ENCODE results near the gene PLEK.
"Not testable (repeated sequence)": the region's sequence is repeated elsewhere in the genome, so short reads cannot be mapped to it uniquely, and the experiment has no call there.

The PLEK gene

DNA sequence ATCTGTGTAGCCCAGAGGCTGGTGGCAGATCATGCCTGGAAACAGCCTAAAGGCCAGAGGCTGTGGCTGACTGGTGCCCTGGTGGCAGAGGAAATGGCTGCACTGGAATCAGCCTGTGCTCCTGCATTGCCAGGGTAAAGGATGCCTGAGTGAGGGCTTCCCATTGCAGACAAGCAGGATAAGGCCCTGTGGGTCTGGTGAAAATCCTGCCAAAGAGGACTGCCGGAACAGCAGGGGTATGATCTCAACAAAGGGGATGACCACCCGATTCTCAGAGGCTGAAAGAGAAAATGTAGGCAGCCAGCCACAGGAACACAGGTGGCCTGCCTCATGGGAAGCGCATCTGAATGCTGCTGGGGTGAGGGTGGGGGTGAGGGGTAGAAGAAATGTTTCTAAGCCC, 53.8 kb downstream of the PLEK start:
- no peak for DNase-seq

DNA sequence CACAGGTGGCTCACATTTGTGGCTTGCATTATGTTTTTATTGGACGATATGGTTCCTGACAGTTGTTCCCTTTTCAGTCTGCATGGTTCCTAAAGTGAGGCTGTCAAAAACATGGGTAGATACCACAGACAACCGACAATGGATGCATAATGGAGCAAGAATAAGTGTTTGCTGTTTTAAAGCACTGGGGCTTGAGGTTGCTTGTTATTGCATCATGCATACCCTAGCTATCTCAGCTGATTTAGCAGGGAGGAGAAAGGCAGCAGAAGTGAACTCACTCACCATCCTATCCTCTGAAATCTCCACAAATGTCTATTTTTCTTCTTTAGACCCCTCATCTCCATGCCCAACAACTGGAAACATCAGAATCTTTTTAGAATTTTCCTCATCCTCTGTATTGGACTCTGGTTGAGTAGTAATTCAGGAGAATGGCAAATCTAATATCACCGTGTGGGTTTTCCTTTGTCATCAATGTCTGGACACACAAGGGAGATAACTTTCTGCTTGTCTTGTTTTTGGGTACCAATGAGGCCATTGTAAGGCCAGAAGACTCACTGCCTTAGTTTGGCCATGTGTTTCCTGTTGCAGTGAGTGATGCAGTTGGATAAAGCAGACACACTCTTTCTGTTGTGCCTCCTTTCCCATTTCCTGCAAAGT, 55.3 kb downstream of the PLEK start:
- no peak for DNase-seq

DNA sequence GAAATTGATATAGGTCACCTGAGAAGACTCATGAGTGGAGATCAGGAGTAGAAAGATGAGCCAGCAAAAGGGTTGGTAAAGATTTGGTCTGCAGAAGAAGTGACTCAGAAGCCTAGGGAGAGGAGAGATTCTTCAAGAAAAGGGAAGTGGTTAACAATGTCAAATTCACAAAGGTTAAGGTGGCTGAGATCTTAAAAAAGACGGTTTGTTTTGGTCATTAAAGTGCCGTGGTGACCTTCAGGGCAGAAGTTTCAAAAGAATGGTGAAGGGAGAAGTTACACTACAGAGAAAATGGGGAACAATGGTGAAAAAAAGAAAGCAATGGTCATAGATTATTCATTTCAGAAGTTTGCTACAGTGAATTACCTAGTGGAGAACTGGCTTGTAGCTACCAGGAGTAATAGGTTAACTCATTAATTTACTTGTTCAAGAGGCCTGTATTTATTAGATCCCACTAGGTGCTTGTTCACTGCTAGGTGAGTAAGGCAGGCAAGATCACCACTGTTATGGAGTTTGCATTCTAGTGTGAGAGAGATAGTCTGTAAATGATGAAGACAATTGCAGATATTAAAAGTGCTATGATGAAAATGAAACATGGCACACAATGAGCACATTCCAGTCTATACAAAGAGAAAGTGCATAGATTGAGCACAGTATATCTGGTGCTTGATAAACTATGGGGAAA, 59.0 kb downstream of the PLEK start:
- no peak for DNase-seq

DNA sequence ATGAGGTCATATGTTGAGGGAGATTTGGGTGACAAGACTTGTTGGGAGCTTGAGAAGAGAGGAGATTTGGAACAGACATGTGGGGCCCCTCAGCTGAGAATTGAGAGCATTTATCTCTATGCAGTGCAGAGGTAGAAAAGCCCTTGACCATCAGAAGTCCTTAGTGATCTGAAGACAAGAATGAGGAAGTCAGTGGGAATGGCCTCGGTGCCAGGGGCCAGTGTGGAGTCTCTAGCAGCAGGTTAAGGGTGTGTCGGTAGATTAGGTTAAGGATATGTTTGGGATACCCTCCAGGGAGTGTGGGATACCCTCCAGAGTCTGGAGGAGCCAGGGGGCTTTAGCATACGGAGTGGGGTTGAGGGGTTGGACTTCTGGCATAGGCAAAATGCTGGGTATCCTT, 60.4 kb downstream of the PLEK start:
- no peak for DNase-seq

DNA sequence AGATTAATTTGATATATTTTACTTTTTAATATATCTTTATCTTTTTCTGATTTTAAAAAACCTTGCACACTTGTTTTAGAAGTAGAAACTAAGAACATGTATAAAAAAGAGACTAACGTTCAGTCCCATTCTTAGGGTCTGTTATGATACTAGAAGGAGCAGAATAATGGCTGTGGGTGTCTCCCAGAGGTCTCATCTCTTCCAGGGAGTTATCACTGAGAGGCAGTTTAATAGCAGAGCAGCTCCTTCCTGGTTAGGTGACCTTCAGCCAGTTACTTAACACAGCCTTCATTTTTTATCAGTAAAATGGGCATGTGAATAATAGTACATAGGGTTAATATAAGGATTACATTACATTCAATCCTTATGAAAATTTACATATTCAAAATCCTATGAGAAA, 61.4 kb downstream of the PLEK start:
- no peak for DNase-seq

DNA sequence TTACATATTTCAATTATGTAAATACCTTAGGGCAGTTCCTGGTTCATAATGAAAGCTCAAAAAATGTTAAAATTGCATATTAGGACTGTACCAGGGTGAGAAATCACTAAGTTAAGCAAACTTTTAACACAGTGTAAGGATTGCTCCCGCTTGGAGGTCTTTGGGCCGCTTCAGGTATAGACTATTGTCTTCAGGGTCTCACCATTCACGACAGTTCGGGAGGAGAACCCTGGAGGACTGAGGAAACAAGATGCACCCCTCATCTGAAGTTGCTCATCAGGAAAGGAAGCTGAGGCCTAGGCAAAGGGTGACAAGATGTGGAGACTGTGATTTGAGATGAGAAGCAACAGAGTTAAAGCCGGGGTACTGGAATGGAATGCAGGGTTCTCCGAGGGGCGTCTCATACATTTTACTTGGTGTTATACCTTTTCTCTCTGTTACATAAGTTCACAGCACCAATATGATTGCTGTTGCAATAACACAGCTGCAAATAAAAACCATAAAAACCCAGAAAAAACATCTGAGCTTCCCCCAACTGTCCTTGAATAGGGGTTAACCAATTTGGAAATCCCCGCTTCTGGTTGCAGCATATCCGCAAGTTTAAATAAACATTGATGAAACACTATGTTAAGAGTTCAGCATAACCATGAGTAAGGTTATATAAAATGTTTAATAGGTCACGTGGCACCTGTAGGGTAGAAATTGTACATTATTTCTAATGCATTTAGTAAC, 61.9 kb downstream of the PLEK start:
- DNase-seq = peak; percentile 60

DNA sequence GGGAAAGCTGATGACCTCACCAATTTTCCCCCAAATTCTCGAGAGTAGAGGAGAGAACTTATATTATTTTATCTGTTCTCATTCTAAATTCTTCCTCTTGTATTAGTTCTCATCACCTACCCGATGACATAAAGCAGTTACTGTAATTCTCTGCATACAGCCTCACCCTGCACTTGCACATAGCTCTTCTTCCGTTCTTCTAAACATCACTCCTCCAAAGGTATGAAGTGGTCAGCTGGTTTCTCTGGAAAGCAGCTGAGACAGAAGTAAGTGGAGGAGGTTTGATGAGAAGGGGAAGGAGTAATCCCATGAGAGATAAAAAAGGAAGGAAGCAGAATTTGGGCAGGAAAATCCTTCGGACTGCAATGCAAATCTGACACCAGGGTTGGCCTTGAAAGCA, 63.0 kb downstream of the PLEK start:
- DNase-seq = no peak

DNA sequence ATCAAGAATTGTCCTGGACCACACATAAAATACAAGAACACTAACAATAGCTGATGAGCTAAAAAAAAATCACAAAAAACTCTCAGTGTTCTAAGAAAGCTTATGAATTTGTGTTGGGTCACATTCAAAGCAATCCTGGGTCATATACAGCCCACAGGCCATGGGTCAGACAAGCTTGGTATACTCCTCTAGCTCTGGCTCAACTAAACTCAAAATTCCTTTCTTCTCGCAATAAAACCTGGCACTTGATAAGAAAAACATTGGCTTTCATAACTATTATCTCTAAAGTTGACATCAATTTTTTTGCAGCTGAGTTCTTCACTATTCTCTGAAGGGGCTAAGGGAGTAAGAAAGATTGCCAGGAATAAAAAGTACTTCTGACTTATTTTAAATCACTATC, 63.7 kb downstream of the PLEK start:
- DNase-seq = no peak

DNA sequence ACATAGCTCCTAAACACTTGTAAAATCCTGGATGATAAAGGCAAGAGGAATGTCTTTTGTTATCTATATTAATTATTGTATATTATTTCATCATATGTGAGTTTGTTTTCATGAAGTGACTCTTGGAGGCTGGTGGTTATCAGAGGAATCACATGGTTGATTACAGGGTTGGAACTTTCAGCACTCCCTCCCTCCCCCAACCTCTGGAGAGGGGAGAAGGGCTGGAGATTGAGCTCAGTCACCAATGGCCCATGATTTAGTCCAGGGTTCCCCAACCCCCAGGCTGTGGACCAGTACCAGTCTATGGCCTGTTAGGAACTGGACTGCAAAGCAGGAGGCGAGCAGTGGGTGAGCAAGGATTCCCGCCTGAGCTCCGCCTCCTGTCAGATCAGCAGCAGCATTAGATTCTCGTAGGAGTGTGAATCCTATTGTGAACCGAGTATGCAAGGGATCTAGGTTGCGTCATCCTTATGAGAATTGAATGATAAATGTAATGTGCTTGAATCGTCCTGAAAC, 64.3 kb downstream of the PLEK start:
- no peak for DNase-seq

DNA sequence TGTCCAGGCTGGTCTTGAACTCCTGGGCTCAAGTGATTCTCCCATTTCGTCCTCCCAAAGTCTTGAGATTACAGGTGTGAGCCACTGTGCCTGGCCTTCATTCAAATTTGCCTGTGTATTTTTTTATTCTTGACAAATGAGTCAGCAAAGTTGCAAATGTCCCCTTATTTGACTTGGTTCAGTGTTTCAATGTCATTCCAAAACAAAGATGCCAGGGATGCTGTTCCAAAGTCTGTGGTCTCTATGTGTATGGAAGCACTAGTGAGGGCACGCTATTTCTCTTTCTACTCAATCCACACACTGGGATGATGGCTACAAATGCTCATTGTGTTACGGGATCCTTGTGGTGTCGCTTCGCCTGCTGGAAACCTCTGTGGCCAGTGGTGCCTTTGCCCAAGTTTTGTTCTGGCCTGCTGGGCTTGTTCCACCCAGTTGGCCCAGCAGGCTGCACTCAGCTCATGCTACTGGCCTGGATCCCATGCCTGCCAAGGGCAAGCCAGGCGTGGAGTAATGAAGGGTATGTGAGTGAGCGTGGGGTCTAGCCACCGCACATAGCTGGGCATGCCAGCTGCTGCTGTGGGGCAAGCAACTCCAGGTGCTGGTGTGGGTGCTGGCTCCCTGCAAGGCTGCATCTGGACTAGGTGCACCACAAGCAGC, 66.4 kb downstream of the PLEK start:
- no peak for DNase-seq

DNA sequence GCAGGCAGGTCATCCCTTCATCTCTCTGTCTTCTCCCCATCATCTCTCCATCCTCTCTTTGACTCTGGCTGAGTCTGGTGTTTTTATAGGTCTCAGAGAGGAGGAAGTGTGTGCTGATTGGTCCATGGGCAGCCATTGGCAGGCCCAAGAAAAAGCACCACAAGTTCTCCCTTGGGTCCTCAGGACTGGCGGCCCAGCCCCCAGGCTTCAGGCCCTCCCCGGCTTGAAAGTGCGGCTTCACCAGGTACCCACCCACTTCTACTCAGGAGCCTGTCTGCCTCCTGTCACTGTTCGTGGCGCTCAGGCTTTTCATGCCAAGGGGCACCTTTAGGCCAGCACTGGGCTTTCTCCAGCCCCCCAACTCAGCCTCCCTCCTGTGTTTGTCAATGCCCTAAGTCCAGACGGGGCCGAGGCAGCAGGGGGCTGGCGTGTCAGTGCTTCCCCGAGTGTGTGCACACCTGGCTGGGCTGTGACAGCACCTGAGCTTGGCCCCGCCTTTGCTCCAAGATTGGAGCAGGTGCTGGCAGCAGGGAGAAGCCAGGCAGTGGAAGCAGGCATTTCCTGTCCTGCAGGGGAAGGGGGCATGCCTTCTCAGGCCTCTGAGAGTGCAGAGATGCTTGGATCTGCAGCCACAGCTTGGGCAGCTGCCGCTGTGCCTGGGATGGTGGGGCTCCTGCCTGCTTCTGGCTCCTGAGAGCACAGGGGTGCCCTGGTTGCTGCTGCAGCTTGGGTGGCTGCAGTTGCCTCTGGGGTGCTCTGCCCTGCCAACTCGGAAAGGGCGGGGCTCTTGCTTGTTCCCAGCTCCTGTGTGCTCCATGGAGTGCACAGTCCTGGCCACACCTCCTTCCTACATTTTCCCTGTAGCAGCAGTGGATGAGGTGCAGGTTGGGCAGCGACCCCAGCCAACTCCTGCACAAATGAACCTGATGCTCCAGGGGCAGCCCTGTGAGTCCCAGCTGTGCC, 67.9 kb downstream of the PLEK start:
- DNase-seq = no peak

DNA sequence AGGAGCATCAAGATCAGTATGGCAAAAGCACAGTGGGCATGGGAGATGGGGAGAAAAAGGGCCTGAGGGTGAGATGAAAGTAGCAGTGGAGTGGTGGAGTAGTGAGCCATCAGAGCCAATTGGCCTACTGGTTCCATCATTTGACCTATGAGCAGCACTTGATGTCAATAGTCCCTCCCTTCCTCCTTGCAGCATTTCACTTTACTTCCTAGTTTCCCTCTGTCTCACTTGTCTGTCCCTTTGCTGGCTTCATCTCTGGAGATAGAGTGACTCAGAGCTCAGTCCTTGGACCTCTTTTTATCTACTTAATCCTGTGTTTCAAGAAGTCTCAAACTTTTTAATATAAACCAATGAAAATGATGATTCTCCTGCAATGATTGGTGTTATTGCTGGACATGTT, 69.9 kb downstream of the PLEK start:
- DNase-seq = no peak

DNA sequence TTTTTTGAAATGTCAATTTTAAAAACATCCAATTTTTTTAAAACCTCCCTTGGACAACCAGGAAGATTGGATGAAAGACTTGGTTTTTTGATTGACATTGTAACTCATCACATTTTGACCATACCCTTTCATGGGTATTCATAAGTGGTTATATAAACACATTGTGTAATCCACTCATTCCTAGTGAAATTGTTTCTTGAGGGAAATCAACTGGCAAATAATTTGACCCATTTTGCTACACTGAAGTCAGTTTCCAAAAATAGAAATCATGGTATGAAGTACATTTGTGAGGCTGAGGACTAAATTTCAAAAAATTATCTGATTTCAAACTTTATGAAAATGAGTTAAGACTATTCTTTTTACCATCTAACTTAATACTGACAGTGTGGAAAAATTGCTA, 70.5 kb downstream of the PLEK start:
- no peak for DNase-seq

DNA sequence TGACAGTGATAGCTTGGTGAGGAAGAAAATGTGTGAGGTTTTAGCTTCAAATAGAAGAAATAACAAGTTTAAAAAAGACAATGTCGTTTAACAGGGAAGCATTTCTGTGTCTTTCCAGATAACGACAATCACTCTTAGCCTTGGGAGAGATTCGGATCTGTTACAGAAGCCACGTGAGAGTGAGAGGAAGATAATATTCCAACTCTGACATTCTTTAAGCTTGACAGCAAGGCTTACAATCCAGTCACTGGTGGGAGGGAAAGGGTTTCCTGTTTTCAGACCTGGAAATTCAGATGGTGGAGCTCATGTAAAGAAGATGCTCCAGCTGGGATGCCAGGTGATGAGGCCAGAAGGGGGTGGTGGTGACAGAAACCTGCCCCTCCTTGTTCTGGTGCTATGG, 71.2 kb downstream of the PLEK start:
- DNase-seq = no peak

DNA sequence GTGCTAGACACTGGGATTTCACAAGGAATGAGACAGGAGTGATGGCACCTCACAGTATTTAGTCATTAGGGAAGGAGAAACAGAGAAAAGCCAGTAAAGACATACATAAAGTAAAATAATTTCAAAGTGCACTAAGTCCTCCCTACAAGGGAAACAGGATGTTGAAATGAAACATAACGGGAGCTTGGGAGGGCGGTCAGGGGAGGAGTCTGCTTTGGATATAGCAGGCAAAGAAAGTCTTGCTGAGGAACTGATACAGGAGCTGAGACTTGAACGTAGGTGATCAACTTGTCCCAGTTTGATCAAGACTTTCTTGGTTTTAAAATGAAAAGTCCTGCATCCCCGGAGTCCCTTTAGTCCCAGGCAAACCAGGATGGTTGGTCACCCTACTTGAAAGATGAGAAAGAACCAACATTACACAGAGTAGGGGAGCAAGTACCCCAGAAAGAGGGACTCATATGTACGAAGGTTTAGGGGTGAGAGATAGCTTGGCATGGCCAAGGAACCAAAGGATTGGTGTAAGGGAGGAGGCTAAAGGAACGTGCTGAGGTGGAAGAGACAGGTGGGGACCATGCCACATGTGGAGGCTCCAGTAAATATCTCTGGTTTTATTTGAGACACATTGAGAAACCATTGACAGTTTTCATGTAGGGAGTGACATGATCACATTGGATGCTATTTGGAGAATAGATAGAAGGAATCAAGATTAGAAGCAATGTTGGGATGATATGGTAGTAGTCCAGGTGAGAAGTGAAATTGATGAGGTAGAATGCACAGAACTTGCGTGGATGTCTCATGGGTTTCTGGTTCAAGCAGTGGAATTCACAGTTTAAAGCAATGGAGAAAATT, 73.6 kb downstream of the PLEK start:
- no peak for DNase-seq

DNA sequence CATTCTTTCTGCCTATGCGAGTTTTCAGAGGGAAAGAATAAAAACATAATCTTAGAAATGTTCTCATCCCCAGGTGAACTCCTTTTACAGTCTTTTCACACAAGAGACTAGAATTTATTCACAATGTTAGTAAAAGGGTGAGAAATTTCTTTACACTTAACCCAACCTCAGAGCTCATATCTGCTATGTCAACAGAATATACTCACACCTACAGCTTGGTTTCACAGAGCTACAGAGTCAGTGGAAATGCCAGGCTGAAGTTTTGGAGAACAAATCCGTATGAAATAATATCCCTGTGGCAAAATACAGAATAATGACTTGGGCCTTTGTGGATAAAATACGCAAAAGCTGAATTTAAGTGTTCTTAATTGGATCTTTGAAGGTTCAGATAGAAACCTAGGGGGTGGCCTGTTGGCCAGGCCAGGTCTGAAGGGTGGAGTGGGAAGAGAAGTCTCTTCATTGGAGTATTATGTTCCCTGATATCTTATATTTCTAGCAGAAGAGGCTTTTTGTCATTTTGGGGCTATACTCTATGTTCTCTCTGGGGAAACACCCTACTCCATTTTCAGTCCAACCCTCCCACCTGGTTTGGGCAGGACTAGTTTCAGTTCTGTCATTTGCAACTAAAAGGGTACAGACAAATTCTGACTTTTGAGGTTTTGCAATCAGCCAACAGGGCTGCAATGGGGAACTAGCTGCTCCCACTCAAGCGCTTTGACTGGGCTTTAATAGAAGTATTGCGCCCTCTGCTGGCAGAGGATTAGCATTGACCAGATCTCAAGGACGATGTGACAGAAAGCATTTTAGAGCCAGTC, 76.3 kb downstream of the PLEK start:
- peak; percentile 80 for DNase-seq

DNA sequence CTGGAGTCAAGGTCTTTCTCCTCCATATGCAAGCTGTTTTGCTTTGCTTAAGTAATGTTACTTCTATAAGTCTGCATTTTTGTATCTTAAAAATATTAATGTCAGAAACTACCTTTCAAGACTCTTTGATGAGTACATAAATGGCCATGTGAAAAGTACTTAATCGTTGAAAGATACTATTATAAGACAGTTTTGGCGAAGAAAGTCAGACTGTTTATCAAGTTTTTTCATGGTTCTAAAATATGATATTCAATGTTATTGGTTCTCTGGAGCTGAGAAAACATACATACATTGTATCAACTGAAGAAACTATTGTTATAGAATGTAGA, 76.9 kb downstream of the PLEK start:
- DNase-seq = no peak

DNA sequence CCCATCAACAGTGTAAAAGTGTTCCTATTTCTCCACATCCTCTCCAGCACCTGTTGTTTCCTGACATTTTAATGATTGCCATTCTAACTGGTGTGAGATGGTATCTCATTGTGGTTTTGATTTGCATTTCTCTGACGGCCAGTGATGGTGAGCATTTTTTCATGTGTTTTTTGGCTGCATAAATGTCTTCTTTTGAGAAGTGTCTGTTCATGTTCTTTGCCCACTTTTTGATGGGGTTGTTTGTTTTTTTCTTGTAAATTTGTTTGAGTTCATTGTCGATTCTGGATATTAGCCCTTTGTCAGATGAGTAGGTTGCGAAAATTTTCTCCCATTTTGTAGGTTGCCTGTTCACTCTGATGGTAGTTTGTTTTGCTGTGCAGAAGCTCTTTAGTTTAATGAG, 81.3 kb downstream of the PLEK start:
- DNase-seq = not testable (repeated sequence)

Data from central memory CD4-positive, alpha-beta T cell (primary cell).